GM12878 (cell line): ENCODE results near the gene PSMD10. TPM values are rescaled to one million over a fixed set of nuclear protein-coding genes. Genes with fewer than 3 reads are reported as not detected.

ENCODE experiments used
- BACH1 ChIP-seq: fragments of 450-650 bp; IDR thresholded peaks from 2 replicates; pipeline ENCODE4 v1.6.1; 2017; ENCODE audit warnings: mild to moderate bottlenecking, borderline replicate concordance
- BRCA1 ChIP-seq: IDR thresholded peaks from 2 replicates; pipeline ENCODE4 v1.6.1; 2011; ENCODE audit warnings: low read depth, low read length, improper control_type of control experiment
- EZH2 ChIP-seq: IDR thresholded peaks from 2 replicates; pipeline ENCODE4 v1.6.1; 2012; ENCODE audit warnings: low read depth, mild to moderate bottlenecking, control low read depth, inconsistent platforms, low read length, borderline replicate concordance; ENCODE audit not compliant: control insufficient read depth
- HDGF ChIP-seq: fragments of 450-650 bp; IDR thresholded peaks from 2 replicates; pipeline ENCODE4 v1.6.1; 2016; ENCODE audit warnings: antibody characterized with exemption
- MYB ChIP-seq: fragments of 150-350 bp; IDR thresholded peaks from 2 replicates; pipeline ENCODE4 v1.6.1; 2014; ENCODE audit warnings: mild to moderate bottlenecking, low read depth, low read length, borderline replicate concordance
- NRF1 ChIP-seq: conservative IDR thresholded peaks from 2 replicates; pipeline ENCODE4 v1.6.1; 2011; ENCODE audit warnings: mild to moderate bottlenecking, low read depth, low read length, improper control_type of control experiment
- PAX8 ChIP-seq: fragments of 450-650 bp; IDR thresholded peaks from 2 replicates; pipeline ENCODE4 v1.6.1; 2017; ENCODE audit warnings: mild to moderate bottlenecking, moderate library complexity
- PKNOX1 ChIP-seq: fragments of 450-650 bp; IDR thresholded peaks from 2 replicates; pipeline ENCODE4 v1.6.1; 2016; ENCODE audit warnings: mild to moderate bottlenecking
- PRDM15 ChIP-seq: fragments of 450-650 bp; formaldehyde crosslinking; IDR thresholded peaks from 2 replicates; pipeline ENCODE4 v1.4.0; 2020; ENCODE audit warnings: mild to moderate bottlenecking, moderate library complexity
- RELA ChIP-seq: fragments of 450-650 bp; IDR thresholded peaks from 2 replicates; pipeline ENCODE4 v1.8.0; 2014; ENCODE audit warnings: borderline replicate concordance; ENCODE audit not compliant: partially characterized antibody
- SKIL ChIP-seq: fragments of 450-650 bp; IDR thresholded peaks from 2 replicates; pipeline ENCODE4 v1.6.1; 2017; ENCODE audit warnings: mild to moderate bottlenecking, low read depth, inconsistent platforms; ENCODE audit not compliant: poor library complexity, severe bottlenecking
- SREBF2 ChIP-seq: IDR thresholded peaks from 2 replicates; pipeline ENCODE4 v1.6.1; 2012; ENCODE audit warnings: mild to moderate bottlenecking, low read length
- ZBTB4 ChIP-seq: fragments of 450-650 bp; formaldehyde crosslinking; IDR thresholded peaks from 2 replicates; pipeline ENCODE4 v1.4.0; 2022; ENCODE audit warnings: mild to moderate bottlenecking, moderate library complexity
- ZNF687 ChIP-seq: fragments of 450-650 bp; IDR thresholded peaks from 2 replicates; pipeline ENCODE4 v1.6.1; 2017; ENCODE audit warnings: mild to moderate bottlenecking, moderate library complexity
- polyA plus RNA-seq, 11 experiments: library from polyadenylated mRNA; depleted of rRNA in 4 of 11; unstranded in 6 of 11; stranded (reverse) in 5 of 11; fragments of >200 nt; fragmentation: Nextera tagmentation in 4 of 11; fragmentation: Illumina TruSeq in 1 of 11; extraction: Ambion mirVana in 4 of 11; extraction: Trizol in 1 of 11; gene quantifications; 1 replicate in 1 of 11; 2 replicates in 10 of 11; pipeline versions ENCODE4 v1.2.1 to v1.2.3, GENCODE V29; 2011 to 2016; ENCODE audit warnings: inconsistent platforms in 2 of 11, missing spikeins in 2 of 11, low read depth in 1 of 11
- total RNA-seq, 4 experiments: library from RNA; depleted of rRNA in 3 of 4; stranded (reverse); fragments of >200 nt in 3 of 4; fragmentation: Illumina TruSeq in 1 of 4; extraction: Trizol in 1 of 4; gene quantifications; 2 replicates each; pipeline versions ENCODE4 v1.2.1 to v1.2.3, GENCODE V29; 2013 to 2021

The PSMD10 gene
- total and polyA plus RNA-seq, 10 of the 15 experiments (the other 5 are each of a cell fraction or from before 2014, with no cell fraction given): 46.9 to 152 (median 75.4) TPM

- no peak for TF ChIP-seq RELA
- TF ChIP-seq BRCA1: no peak
- TF ChIP-seq PAX8: no peak
- TF ChIP-seq SREBF2: no peak
- TF ChIP-seq PRDM15 (CRISPR knock-in tag): no peak
- TF ChIP-seq BACH1: no peak
- peak; percentile 94 for TF ChIP-seq PKNOX1
- TF ChIP-seq NRF1: no peak
- TF ChIP-seq MYB: 0 out of 2 replicates have a peak, but pooled peaks have one; percentile 61
- TF ChIP-seq EZH2: no peak
- 0 out of 2 replicates have a peak, but pooled peaks have one; percentile 22 for TF ChIP-seq HDGF
- TF ChIP-seq ZBTB4 (CRISPR knock-in tag): no peak
- TF ChIP-seq ZNF687: no peak
- no peak for TF ChIP-seq SKIL
Measured at GRCh38 chrX:108091264-108091877, at the start of gene PSMD10, which contains the start of gene ATG4A (continued).
